GM18870 (cell line): Measurements from ENCODE around the gene CNOT11.

ENCODE experiments used
- ATAC-seq: cut with Tn5 transposase; IDR thresholded peaks from one replicate; pipeline ENCODE4 v1.9.1; 2021; ENCODE audit warnings: moderate library complexity; ENCODE audit not compliant: unreplicated experiment

CNOT11 gene

GRCh38 chr2:101274142-101274541 is 21.5 kb downstream of the CNOT11 start:
- no peak for ATAC-seq

- ATAC-seq, result no peak
Observed at GRCh38 chr2:101277111-101277510, 24.4 kb downstream of the CNOT11 start.

GRCh38 chr2:101278925-101279324 is 26.2 kb downstream of the CNOT11 start:
- ATAC-seq, result no peak

GRCh38 chr2:101281482-101281881 is 28.8 kb downstream of the CNOT11 start:
- ATAC-seq, result no peak

GRCh38 chr2:101282980-101283379 is 30.3 kb downstream of the CNOT11 start:
- ATAC-seq, result no peak

- no peak for ATAC-seq
Observed at GRCh38 chr2:101286684-101287083, 34.0 kb downstream of the CNOT11 start.

GRCh38 chr2:101287303-101287702 is 34.6 kb downstream of the CNOT11 start:
- no peak for ATAC-seq

- ATAC-seq, result no peak
Observed at GRCh38 chr2:101290711-101291110, 38.0 kb downstream of the CNOT11 start.

GRCh38 chr2:101291973-101292372 is 39.3 kb downstream of the CNOT11 start:
- ATAC-seq, result no peak

GRCh38 chr2:101293544-101293943 is 40.9 kb downstream of the CNOT11 start:
- ATAC-seq, result no peak

GRCh38 chr2:101294861-101295260 is 42.2 kb downstream of the CNOT11 start:
- ATAC-seq, result no peak

- ATAC-seq, result no peak
Observed at GRCh38 chr2:101295895-101296294, 43.2 kb downstream of the CNOT11 start.

GRCh38 chr2:101296371-101296770 is 43.7 kb downstream of the CNOT11 start:
- no peak for ATAC-seq

GRCh38 chr2:101297383-101297782 is 44.7 kb downstream of the CNOT11 start:
- no peak for ATAC-seq

- no peak for ATAC-seq
Observed at GRCh38 chr2:101299604-101300003, 46.9 kb downstream of the CNOT11 start.

GRCh38 chr2:101300164-101300563 is 47.5 kb downstream of the CNOT11 start:
- ATAC-seq, result no peak

GRCh38 chr2:101300836-101301235 is 48.1 kb downstream of the CNOT11 start:
- ATAC-seq, result no peak

GRCh38 chr2:101302016-101302415 is 49.3 kb downstream of the CNOT11 start:
- no peak for ATAC-seq

- no peak for ATAC-seq
Observed at GRCh38 chr2:101303688-101304087, 51.0 kb downstream of the CNOT11 start.

- no peak for ATAC-seq
Observed at GRCh38 chr2:101305035-101305434, 52.3 kb downstream of the CNOT11 start.

GRCh38 chr2:101305492-101306078 is 52.9 kb downstream of the CNOT11 start:
- no peak for ATAC-seq

GRCh38 chr2:101306410-101306809 is 53.7 kb downstream of the CNOT11 start:
- ATAC-seq, result peak; percentile 10

GRCh38 chr2:101307503-101307902 is 54.8 kb downstream of the CNOT11 start:
- ATAC-seq, result no peak
